Measurements from ENCODE around the gene GCLC. TPM values are rescaled to one million over a fixed set of nuclear protein-coding genes. Genes with fewer than 3 reads are reported as not detected.

GCLC gene
- total RNA-seq, 1 donor from 2014 or later = 27.5 TPM

DNA sequence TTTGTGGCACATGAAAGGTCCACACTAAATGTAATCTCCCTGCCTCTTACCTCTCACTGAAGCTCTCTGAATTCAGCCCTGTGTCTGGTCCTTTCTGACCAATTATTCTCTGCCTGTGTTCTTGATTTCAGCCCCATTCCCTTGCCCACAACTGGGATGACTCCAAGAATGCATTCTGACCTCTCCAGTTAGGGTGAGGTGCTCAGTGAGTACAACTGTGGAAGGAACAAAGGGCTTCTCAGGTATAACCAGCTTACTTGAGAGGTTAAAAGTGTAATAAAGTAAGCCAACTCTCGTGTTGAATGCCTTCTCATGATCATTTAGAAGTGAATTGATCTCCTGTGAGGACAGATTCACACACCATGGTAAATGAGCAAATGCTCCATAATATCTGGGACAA, 88.1 kb downstream of the GCLC start:
- Mint-ChIP-seq H3K36me3 (ENCODE audit: low read depth) (no peaks in the 10 kb centered on the region), H3K4me3 (no peak overlapping the region), H3K27me3 (ENCODE audit: low read depth) (no peaks in the 10 kb centered on the region), H3K9me3 (peaks cover 2% of the 10 kb centered on the region), H3K4me1 (peaks cover under 1% of the 10 kb centered on the region), H3K27ac (ENCODE audit: unreplicated experiment) (no peak overlapping the region)
- TF ChIP-seq, protein P1, sequence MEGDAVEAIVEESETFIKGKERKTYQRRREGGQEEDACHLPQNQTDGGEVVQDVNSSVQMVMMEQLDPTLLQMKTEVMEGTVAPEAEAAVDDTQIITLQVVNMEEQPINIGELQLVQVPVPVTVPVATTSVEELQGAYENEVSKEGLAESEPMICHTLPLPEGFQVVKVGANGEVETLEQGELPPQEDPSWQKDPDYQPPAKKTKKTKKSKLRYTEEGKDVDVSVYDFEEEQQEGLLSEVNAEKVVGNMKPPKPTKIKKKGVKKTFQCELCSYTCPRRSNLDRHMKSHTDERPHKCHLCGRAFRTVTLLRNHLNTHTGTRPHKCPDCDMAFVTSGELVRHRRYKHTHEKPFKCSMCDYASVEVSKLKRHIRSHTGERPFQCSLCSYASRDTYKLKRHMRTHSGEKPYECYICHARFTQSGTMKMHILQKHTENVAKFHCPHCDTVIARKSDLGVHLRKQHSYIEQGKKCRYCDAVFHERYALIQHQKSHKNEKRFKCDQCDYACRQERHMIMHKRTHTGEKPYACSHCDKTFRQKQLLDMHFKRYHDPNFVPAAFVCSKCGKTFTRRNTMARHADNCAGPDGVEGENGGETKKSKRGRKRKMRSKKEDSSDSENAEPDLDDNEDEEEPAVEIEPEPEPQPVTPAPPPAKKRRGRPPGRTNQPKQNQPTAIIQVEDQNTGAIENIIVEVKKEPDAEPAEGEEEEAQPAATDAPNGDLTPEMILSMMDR (conservative IDR thresholded peaks at IDR 0.05) = no peak
- DNase-seq (ENCODE audit: low read depth, low spot score) = no peak

DNA sequence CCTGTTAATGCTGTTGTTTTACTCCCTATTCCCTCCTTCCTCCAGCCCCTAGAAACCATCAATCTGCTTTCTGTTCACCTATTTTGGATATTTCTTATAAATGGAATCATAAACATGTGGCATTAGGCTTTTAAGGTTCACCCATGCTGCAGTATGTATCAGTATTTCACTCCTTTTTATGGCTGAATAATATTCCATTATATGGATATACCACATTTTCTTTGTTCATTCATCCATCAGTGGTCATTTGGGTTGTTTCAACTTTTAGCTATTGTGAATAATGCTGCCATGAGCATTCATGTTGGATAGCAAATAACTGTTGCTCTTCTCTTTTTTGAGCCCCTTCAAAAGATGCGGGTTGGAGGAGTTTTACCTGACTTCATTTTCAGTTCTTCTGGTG, 89.2 kb downstream of the GCLC start:
- Mint-ChIP-seq H3K27me3 (ENCODE audit: low read depth) (no peaks in the 10 kb centered on the region), H3K4me3 (no peak overlapping the region), H3K4me1 (no peaks in the 10 kb centered on the region), H3K27ac (ENCODE audit: unreplicated experiment) (no peak overlapping the region), H3K9me3 (peaks cover 6% of the 10 kb centered on the region), H3K36me3 (ENCODE audit: low read depth) (no peaks in the 10 kb centered on the region)
- TF ChIP-seq, protein P1 (conservative IDR thresholded peaks at IDR 0.05) = no peak
- no peak for DNase-seq (ENCODE audit: low read depth, low spot score)

DNA sequence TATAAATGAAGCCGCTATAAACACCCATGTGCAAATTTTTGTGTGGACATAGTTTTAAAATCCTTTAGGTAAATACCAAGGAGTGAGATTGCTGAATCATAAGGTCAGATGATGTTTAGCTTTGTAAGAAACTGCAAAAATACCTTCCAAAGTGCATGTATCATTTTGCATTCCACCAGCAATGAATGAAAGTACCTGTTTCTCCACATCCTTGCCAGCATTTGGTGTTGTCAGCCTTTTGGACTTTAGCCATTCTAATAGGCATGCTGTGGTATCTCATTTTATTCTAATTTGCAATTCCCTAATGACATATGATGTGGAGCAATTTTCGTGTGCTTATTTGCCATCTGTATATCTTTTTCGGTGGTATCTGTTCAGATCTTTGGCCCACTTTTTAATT, 93.7 kb downstream of the GCLC start:
- TF ChIP-seq, protein P1 (conservative IDR thresholded peaks at IDR 0.05) = no peak
- Mint-ChIP-seq H3K36me3 (ENCODE audit: low read depth) (no peaks in the 10 kb centered on the region), H3K4me3 (no peak overlapping the region), H3K27me3 (ENCODE audit: low read depth) (no peaks in the 10 kb centered on the region), H3K9me3 (peaks cover 8% of the 10 kb centered on the region), H3K4me1 (no peaks in the 10 kb centered on the region), H3K27ac (ENCODE audit: unreplicated experiment) (no peak overlapping the region)
- no peak for DNase-seq (ENCODE audit: low read depth, low spot score)

DNA sequence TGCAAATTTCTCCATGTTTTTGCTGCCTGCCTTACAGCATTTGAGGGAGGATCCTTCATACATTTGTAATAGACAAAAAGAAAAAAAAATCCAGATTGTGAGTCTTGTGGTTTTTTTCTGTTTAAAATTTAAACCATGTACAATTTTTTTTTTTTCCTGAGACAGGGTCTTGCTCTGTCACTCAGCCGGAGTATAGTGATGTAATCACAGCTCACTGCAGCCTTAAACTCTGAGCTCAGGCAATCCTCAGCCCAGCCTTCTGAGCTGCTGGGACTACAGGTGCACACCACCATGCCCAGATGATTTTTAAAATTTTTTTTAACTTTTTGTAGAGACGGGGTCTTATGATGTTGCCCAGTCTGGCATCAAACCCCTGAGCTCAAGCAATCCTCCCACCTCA, 97.0 kb downstream of the GCLC start:
- Mint-ChIP-seq H3K9me3 (peaks cover 5% of the 10 kb centered on the region), H3K27me3 (ENCODE audit: low read depth) (no peaks in the 10 kb centered on the region), H3K4me3 (no peak overlapping the region), H3K27ac (ENCODE audit: unreplicated experiment) (no peak overlapping the region), H3K4me1 (no peaks in the 10 kb centered on the region), H3K36me3 (ENCODE audit: low read depth) (no peaks in the 10 kb centered on the region)
- TF ChIP-seq, protein P1 (conservative IDR thresholded peaks at IDR 0.05) = no peak
- no peak for DNase-seq (ENCODE audit: low read depth, low spot score)

Other genes starting within 250 kb of the GCLC start
- 152 and 153 TPM in 2 replicates for gene ELOVL5, start 196.2 kb downstream of the GCLC start, total RNA-seq
- 0.20 and 0.33 TPM in 2 replicates for gene KLHL31, start 120.7 kb upstream of the GCLC start, total RNA-seq
- gene LRRC1, start 249.9 kb upstream of the GCLC start, total RNA-seq = 6.6 and 7.1 TPM in 2 replicates